Keratinocyte (primary cell): ENCODE measurements around the gene GAB2. TPM values are rescaled to one million over a fixed set of nuclear protein-coding genes. Genes with fewer than 3 reads are reported as not detected.

Experiments
- DNase-seq: peaks from one replicate; pipeline ENCODE4 v3.0.0-alpha.2; 2011; ENCODE audit warnings: low read depth, missing footprints, low spot score
- FAIRE-seq: peaks from 2 replicates; lab custom pipeline; 2011; peaks lifted over from hg19 to GRCh38; lab: Jason Lieb, UNC
- H2AFZ ChIP-seq: 2 replicates; pipeline ENCODE4 v1.6.0; 2012; ENCODE audit warnings: low read length, control low read depth, inconsistent platforms; ENCODE audit not compliant: control insufficient read depth
- H3K27ac ChIP-seq: 2 replicates; pipeline ENCODE4 v1.5.1; 2011; ENCODE audit warnings: low read length; ENCODE audit not compliant: control insufficient read depth, insufficient read depth
- H3K27me3 ChIP-seq: 3 replicates; pipeline ENCODE4 v1.6.0; 2011; ENCODE audit warnings: low read length; ENCODE audit not compliant: control insufficient read depth, insufficient read depth; ENCODE audit errors: extremely low read depth
- H3K36me3 ChIP-seq, 2 experiments: 2 replicates in 1 of 2; 3 replicates in 1 of 2; pipeline ENCODE4 v1.5.1; 2011; ENCODE audit warnings: low read length in 2 of 2, mild to moderate bottlenecking in 1 of 2; ENCODE audit not compliant: control insufficient read depth in 2 of 2, insufficient read depth in 2 of 2; ENCODE audit errors: extremely low read depth in 1 of 2
- H3K4me1 ChIP-seq: 3 replicates; pipeline ENCODE4 v1.5.1; 2011; ENCODE audit warnings: low read length; ENCODE audit not compliant: control insufficient read depth, insufficient read depth; ENCODE audit errors: extremely low read depth
- H3K4me2 ChIP-seq: 3 replicates; pipeline ENCODE4 v1.6.0; 2011; ENCODE audit warnings: low read depth, low read length; ENCODE audit not compliant: control insufficient read depth, insufficient read depth; ENCODE audit errors: extremely low read depth
- H3K4me3 ChIP-seq, 3 experiments: fragments of 200-600 bp in 1 of 3; sonication (generic) in 1 of 3; 2 replicates in 2 of 3; 3 replicates in 1 of 3; pipeline ENCODE4 v1.5.1; 2011 to 2016; ENCODE audit warnings: low read length in 3 of 3, mild to moderate bottlenecking in 3 of 3, control low read depth in 2 of 3, inconsistent platforms in 1 of 3, low read depth in 1 of 3, mixed read lengths in 1 of 3, mixed run types in 1 of 3, moderate library complexity in 1 of 3; ENCODE audit not compliant: control insufficient read depth in 2 of 3, insufficient read depth in 2 of 3; ENCODE audit errors: extremely low read depth in 1 of 3
- H3K79me2 ChIP-seq: 2 replicates; pipeline ENCODE4 v1.6.0; 2012; ENCODE audit warnings: low read length; ENCODE audit not compliant: control insufficient read depth, insufficient read depth
- H3K9ac ChIP-seq: 3 replicates; pipeline ENCODE4 v1.6.0; 2011; ENCODE audit warnings: low read length; ENCODE audit not compliant: control insufficient read depth, insufficient read depth; ENCODE audit errors: extremely low read depth
- H3K9me1 ChIP-seq: 3 replicates; pipeline ENCODE4 v1.6.0; 2011; ENCODE audit warnings: low read length; ENCODE audit not compliant: control insufficient read depth, insufficient read depth; ENCODE audit errors: extremely low read depth
- H3K9me3 ChIP-seq: 2 replicates; pipeline ENCODE4 v1.5.1; 2012; ENCODE audit warnings: low read depth, low read length; ENCODE audit not compliant: control insufficient read depth
- H4K20me1 ChIP-seq: 3 replicates; pipeline ENCODE4 v1.6.0; 2011; ENCODE audit warnings: low read length; ENCODE audit not compliant: control insufficient read depth, insufficient read depth; ENCODE audit errors: extremely low read depth
- EZH2 ChIP-seq: IDR thresholded peaks from one replicate; pipeline ENCODE4 v1.6.1; 2012; ENCODE audit warnings: inconsistent platforms, mild to moderate bottlenecking, low read length, moderate library complexity
- dilution Hi-C: fragments of 300-500 bp; cut with MboI; formaldehyde crosslinking; loops from one replicate; pipeline ENCODE4 v1.7.0; 2020; ENCODE audit warnings: low sequenced_read_pairs; ENCODE audit not compliant: extremely low pct_ligation_motif_present
- polyA plus RNA-seq, 5 experiments: library from polyadenylated mRNA; depleted of rRNA in 3 of 5; stranded (reverse) in 3 of 5; stranded (forward) in 1 of 5; unstranded in 1 of 5; fragments of >200 nt; gene quantifications; 1 replicate in 1 of 5; 2 replicates in 3 of 5; 3 replicates in 1 of 5; pipeline versions ENCODE4 v1.2.1 to v1.2.3, GENCODE V29; 2011 to 2012; ENCODE audit warnings: missing spikeins in 2 of 5, low read depth in 1 of 5, low replicate concordance in 1 of 5
- TF ChIP-seq, protein P1 (sequence below), 3 experiments: IDR thresholded peaks in 1 of 3; conservative IDR thresholded peaks in 1 of 3; optimal IDR thresholded peaks in 1 of 3; 2 replicates in 2 of 3; 3 replicates in 1 of 3; pipeline versions ENCODE3 to v1.5.1; 2011; ENCODE audit warnings: low read length in 3 of 3, mild to moderate bottlenecking in 3 of 3, moderate library complexity in 2 of 3, control low read depth in 1 of 3, inconsistent platforms in 1 of 3; ENCODE audit not compliant: insufficient read depth in 2 of 3; ENCODE audit errors: extremely low read depth in 1 of 3

The GAB2 gene
- polyA plus RNA-seq, 1 donor (not counting 4 experiments of a cell fraction or from before 2014, with no cell fraction given), result 0.68 TPM

DNA sequence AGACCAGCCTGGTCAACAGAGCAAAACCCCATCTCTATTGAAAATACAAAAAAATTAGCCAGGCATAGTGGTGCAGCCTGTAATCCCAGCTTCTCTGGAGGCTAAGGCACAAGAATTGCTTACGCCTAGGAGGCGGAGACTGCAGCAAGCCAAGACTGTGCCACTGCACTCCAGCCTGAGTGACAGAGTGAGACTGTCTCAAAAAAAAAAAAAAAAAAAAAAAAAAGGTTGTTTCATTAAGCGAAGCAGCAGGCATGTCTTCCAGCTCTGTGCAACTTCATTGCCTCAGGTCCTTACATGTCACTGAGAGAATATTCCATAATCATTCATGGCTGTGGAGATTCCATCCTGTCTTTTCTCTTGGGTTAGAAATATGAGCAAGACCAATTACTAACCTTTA lies 16.9 kb downstream of the GAB2 start:
- Histone ChIP-seq H3K9me3 (no peaks in the 10 kb centered on the region), H3K4me2 (no peak overlapping the region), H4K20me1 (no peaks in the 10 kb centered on the region), H3K27ac (no peak overlapping the region), H3K4me3 (no peak overlapping the region), H2AFZ (no peak overlapping the region), H3K36me3 (no peaks in the 10 kb centered on the region), H3K9ac (no peak overlapping the region), H3K79me2 (no peaks in the 10 kb centered on the region), H3K4me1 (no peaks in the 10 kb centered on the region), H3K9me1 (no peaks in the 10 kb centered on the region), H3K27me3 (no peaks in the 10 kb centered on the region)
- dilution Hi-C loops, result no loop called here
- FAIRE-seq (no peak), DNase-seq (no peak)
- TF ChIP-seq, protein P1, sequence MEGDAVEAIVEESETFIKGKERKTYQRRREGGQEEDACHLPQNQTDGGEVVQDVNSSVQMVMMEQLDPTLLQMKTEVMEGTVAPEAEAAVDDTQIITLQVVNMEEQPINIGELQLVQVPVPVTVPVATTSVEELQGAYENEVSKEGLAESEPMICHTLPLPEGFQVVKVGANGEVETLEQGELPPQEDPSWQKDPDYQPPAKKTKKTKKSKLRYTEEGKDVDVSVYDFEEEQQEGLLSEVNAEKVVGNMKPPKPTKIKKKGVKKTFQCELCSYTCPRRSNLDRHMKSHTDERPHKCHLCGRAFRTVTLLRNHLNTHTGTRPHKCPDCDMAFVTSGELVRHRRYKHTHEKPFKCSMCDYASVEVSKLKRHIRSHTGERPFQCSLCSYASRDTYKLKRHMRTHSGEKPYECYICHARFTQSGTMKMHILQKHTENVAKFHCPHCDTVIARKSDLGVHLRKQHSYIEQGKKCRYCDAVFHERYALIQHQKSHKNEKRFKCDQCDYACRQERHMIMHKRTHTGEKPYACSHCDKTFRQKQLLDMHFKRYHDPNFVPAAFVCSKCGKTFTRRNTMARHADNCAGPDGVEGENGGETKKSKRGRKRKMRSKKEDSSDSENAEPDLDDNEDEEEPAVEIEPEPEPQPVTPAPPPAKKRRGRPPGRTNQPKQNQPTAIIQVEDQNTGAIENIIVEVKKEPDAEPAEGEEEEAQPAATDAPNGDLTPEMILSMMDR (optimal IDR thresholded peaks at IDR 0.05 in 1 of 3, IDR thresholded peaks at IDR 0.05 in 1 of 3, conservative IDR thresholded peaks at IDR 0.05 in 1 of 3; ENCODE audit: extremely low read depth in 1 of 3, insufficient read depth in 2 of 3, low read length in 3 of 3), result no peak
- no peak for TF ChIP-seq EZH2

DNA sequence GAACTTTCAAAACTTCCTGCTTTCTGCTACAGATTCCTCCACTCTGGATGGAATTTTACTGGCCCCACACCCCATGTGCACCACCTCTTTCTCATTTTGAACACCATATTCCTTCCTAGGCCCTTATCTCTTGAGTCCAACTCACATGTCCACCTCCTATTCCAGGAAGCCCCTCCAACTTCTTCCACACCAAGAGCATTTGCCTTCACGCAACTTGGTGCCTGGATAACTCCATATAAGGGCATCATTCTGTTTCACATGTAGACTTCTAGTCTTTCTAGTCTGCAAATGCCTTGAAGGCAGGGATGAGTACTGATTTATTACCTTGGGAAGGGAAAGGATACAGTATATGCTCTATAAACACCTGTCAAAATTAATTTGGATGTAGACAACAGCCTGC lies 17.5 kb downstream of the GAB2 start:
- FAIRE-seq (no peak), DNase-seq (no peak)
- Histone ChIP-seq H3K9me3 (no peaks in the 10 kb centered on the region), H3K79me2 (no peaks in the 10 kb centered on the region), H3K9me1 (no peaks in the 10 kb centered on the region), H3K4me1 (no peaks in the 10 kb centered on the region), H3K9ac (no peak overlapping the region), H3K27me3 (no peaks in the 10 kb centered on the region), H2AFZ (no peak overlapping the region), H3K4me2 (no peak overlapping the region), H3K27ac (no peak overlapping the region), H3K36me3 (no peaks in the 10 kb centered on the region), H3K4me3 (no peak overlapping the region), H4K20me1 (no peaks in the 10 kb centered on the region)
- dilution Hi-C loops, result no loop called here
- no peak for TF ChIP-seq EZH2
- TF ChIP-seq, protein P1 (optimal IDR thresholded peaks at IDR 0.05 in 1 of 3, IDR thresholded peaks at IDR 0.05 in 1 of 3, conservative IDR thresholded peaks at IDR 0.05 in 1 of 3; ENCODE audit: extremely low read depth in 1 of 3, insufficient read depth in 2 of 3, low read length in 3 of 3), result no peak
